ENCODE measurements around the gene R3HDM2.
"Not testable (repeated sequence)": the region's sequence is repeated elsewhere in the genome, so short reads cannot be mapped to it uniquely, and the experiment has no call there.

Gene R3HDM2

DNA sequence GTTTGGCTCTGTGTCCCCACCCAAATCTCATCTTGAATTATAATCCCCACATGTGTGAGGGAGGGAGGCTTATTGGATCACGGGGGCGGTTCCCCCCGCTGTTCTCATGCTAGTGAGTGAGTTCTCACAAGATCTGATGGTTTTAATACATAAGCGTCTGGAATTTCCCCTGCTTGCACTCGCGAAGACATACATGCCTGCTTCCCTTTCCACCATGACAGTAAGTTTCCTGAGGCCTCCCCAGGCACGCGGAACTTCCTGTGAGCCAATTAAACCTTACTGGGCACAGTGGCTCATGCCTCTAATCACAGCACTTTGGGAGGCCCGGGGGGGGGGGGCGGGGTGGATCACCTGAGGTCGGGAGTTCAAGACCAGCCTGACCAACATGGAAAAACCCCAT, 60.8 kb downstream of the R3HDM2 start:
- in situ Hi-C loops (cut with MboI; ENCODE audit: low pct_unique_long_range_greater_than_20kb, low sequenced_read_pairs, unreplicated experiment), result no loop called here
- DNase-seq (ENCODE audit: low spot score), result no peak
- TF ChIP-seq, protein P1, sequence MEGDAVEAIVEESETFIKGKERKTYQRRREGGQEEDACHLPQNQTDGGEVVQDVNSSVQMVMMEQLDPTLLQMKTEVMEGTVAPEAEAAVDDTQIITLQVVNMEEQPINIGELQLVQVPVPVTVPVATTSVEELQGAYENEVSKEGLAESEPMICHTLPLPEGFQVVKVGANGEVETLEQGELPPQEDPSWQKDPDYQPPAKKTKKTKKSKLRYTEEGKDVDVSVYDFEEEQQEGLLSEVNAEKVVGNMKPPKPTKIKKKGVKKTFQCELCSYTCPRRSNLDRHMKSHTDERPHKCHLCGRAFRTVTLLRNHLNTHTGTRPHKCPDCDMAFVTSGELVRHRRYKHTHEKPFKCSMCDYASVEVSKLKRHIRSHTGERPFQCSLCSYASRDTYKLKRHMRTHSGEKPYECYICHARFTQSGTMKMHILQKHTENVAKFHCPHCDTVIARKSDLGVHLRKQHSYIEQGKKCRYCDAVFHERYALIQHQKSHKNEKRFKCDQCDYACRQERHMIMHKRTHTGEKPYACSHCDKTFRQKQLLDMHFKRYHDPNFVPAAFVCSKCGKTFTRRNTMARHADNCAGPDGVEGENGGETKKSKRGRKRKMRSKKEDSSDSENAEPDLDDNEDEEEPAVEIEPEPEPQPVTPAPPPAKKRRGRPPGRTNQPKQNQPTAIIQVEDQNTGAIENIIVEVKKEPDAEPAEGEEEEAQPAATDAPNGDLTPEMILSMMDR (IDR thresholded peaks at IDR 0.05; ENCODE audit: extremely low read depth, insufficient read depth, missing control alignments), result no peak

DNA sequence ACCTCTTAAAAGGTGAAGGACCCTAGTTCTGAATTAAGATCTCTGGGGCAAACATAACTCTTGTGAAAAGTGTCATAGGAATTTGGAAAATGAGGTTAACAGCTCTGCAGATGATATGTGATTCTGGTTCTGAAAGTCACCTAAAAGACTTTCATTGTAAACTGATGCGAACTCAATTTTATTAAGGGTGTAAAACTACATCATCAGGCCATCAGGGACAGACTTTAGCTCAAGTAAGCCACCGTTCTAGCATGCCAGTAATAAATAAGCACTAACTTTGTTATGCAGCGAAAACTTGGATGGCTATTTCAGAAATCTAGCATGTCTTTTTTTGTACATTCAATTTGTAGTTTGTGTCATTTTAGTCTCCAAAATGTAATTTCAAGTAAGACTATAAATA, 61.6 kb downstream of the R3HDM2 start:
- DNase-seq (ENCODE audit: low spot score), result no peak
- TF ChIP-seq, protein P1 (IDR thresholded peaks at IDR 0.05; ENCODE audit: extremely low read depth, insufficient read depth, missing control alignments), result no peak
- in situ Hi-C loops (cut with MboI; ENCODE audit: low pct_unique_long_range_greater_than_20kb, low sequenced_read_pairs, unreplicated experiment), result no loop called here

DNA sequence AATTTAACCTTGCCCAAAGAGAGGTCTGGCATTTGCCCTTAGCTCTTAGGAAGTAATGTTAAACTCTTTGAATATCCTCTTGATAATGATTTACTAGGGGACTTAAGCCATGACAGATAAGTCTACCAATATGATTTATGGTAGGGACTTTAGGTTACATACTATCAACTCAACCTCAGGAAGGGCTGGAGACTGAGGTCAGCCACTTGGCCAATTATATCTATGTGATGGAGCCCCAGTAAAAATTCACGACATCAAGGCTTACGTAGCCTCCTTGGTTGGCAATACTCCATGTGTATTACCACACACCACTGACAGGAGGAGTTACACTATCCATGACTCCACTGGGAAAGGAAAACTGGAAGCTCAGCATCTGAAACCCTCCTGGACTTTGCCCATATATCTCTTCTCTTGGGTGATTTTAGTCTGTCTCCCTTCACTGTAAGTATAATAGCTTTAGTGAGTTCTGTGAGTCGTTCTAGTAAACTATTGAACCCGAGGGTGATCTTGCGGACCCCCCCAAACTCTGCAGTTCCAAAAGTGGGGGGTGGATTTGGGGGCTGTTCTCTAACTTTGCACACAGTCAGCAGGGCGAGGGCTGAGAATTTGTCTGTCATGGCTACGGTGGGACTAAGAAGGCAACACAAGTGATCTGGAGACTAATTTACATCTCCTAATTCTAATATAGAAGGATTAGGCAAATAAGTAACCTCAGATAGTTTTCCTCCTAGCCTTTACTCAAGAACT, 62.3 kb downstream of the R3HDM2 start:
- no peak for DNase-seq (ENCODE audit: low spot score)
- TF ChIP-seq, protein P1 (IDR thresholded peaks at IDR 0.05; ENCODE audit: extremely low read depth, insufficient read depth, missing control alignments), result no peak
- in situ Hi-C loops (cut with MboI; ENCODE audit: low pct_unique_long_range_greater_than_20kb, low sequenced_read_pairs, unreplicated experiment), result no loop called here

DNA sequence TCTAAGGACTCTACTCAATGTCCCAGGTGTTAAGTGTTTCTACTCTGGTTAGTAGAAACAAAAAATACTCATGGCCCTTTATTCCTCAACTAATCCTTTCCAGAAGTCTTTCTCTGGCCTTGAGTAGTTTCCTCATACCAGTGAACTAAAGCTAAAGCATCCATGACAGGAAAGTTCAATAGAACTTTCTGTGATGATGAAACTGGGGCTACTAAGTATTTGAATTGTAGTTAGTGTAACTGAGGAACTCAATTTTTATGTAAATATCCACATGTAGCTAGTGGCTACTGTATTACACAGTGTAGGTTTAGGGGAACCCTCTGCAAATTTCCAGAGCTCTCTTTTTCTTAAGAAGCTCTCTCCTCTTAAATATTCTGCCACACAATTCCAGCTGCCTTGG, 63.7 kb downstream of the R3HDM2 start:
- TF ChIP-seq, protein P1 (IDR thresholded peaks at IDR 0.05; ENCODE audit: extremely low read depth, insufficient read depth, missing control alignments), result no peak
- in situ Hi-C loops (cut with MboI; ENCODE audit: low pct_unique_long_range_greater_than_20kb, low sequenced_read_pairs, unreplicated experiment), result no loop called here
- no peak for DNase-seq (ENCODE audit: low spot score)

DNA sequence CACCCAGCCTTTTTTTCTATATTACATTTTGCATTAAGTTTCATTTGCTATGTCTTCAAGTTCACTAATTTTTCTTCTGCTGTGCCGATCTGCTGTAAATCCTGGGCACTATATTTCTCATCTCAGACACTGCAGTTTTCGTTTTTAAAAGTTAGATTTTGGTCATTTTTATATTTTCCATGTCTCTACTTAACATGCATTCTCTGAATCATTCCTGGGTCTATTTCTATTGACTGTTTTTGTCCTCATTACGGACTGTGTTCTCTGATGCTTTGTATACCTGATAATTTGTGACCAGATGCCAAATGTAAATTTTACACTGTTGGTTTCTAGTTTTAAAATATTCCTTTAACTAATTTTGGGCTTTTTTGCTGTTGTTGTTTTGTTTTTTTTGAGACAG, 64.5 kb downstream of the R3HDM2 start:
- TF ChIP-seq, protein P1 (IDR thresholded peaks at IDR 0.05; ENCODE audit: extremely low read depth, insufficient read depth, missing control alignments), result no peak
- DNase-seq (ENCODE audit: low spot score), result no peak
- in situ Hi-C loops (cut with MboI; ENCODE audit: low pct_unique_long_range_greater_than_20kb, low sequenced_read_pairs, unreplicated experiment), result no loop called here

DNA sequence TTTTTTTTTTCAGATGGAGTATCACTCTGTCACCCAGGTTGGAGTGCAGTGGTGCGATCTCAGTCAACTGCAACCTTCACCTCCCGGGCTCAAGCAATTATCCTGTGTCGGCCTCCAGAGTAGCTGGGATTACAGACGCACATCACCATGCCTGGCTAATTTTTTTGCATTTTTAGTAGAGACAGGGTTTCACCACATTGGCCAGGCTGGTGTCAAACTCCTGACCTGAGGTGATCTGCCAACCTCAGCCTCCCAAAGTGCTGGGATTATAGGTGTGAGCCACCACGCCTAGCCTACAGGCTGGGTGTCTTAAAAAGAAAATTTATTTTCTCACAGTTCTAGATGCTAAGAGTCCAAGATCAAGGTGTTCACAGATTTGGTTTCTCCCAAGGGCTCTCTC, 66.7 kb downstream of the R3HDM2 start:
- in situ Hi-C loops (cut with MboI; ENCODE audit: low pct_unique_long_range_greater_than_20kb, low sequenced_read_pairs, unreplicated experiment); DNase-seq (ENCODE audit: low spot score): not testable (repeated sequence)

DNA sequence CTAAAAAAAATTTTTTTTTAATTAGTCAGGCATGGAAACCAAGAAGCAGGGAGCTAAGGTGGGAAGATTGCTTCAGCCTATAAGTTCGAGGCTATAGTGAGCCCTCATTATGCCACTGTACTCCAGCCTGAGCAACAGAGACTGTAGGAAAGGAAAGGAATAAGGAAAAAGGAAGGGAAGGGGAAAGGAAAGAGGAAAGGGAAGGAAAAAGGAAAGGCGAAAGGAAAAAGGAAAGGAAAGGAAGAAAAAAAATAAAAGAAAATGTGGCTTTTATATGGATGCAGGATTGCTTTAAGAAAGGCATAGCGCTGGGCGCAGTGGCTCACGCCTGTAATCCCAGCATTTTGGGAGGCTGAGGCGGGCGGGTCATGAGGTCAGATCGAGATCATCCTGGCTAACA, 70.4 kb downstream of the R3HDM2 start:
- DNase-seq (ENCODE audit: low spot score), result no peak
- TF ChIP-seq, protein P1 (IDR thresholded peaks at IDR 0.05; ENCODE audit: extremely low read depth, insufficient read depth, missing control alignments), result no peak
- in situ Hi-C loops (cut with MboI; ENCODE audit: low pct_unique_long_range_greater_than_20kb, low sequenced_read_pairs, unreplicated experiment), result no loop called here
